Measurements from ENCODE around the gene METTL15.

- TF ChIP-seq CTCF (IDR thresholded peaks at IDR 0.05; ENCODE audit: control extremely low read depth in 1 of 3, insufficient read depth in 1 of 3, low read depth in 1 of 3, low read length in 3 of 3) (no peak), ATF3 (IDR thresholded peaks at IDR 0.05; ENCODE audit: insufficient read depth, low read depth, low read length) (no peak), HDAC2 (IDR thresholded peaks at IDR 0.05; ENCODE audit: borderline replicate concordance in 1 of 2, low read depth in 2 of 2, low read length in 2 of 2) (no peak), POLR2AphosphoS5 (IDR thresholded peaks at IDR 0.05; ENCODE audit: low read depth, low read length) (no peak), CBX8 (IDR thresholded peaks at IDR 0.05; ENCODE audit: borderline replicate concordance, low read depth, low read length) (no peak), YY1 (IDR thresholded peaks at IDR 0.05; ENCODE audit: low read depth, low read length) (0 out of 2 replicates have a peak, but pooled peaks have one; percentile 53), POLR2A (IDR thresholded peaks at IDR 0.05; ENCODE audit: control extremely low read depth in 1 of 2, low read depth in 2 of 2, low read length in 2 of 2) (no peak), CBX5 (IDR thresholded peaks at IDR 0.05; ENCODE audit: low read depth, low read length) (no peak), EP300 (IDR thresholded peaks at IDR 0.05; ENCODE audit: borderline replicate concordance in 1 of 2, low read depth in 2 of 2, low read length in 2 of 2) (no peak), CEBPB (IDR thresholded peaks at IDR 0.05; ENCODE audit: low read depth, low read length) (no peak), RAD21 (IDR thresholded peaks at IDR 0.05 in 1 of 2, conservative IDR thresholded peaks at IDR 0.05 in 1 of 2; ENCODE audit: low read depth in 2 of 2, low read length in 2 of 2) (no peak), SP1 (IDR thresholded peaks at IDR 0.05; ENCODE audit: low read depth, low read length) (no peak)
Measured at GRCh38 chr11:28110821-28111200, 2.6 kb downstream of the METTL15 start.
